ENCODE results near the gene BLOC1S5.
"Not testable (repeated sequence)": the region's sequence is repeated elsewhere in the genome, so short reads cannot be mapped to it uniquely, and the experiment has no call there.

Gene BLOC1S5

GRCh38 chr6:8041913-8042583 is 22.1 kb downstream of the BLOC1S5 start:
- DNase-seq (ENCODE audit: low spot score): no peak

GRCh38 chr6:8034107-8034506 is 30.1 kb downstream of the BLOC1S5 start:
- DNase-seq (ENCODE audit: low spot score): not testable (repeated sequence)

GRCh38 chr6:8030920-8031319 is 33.3 kb downstream of the BLOC1S5 start:
- DNase-seq (ENCODE audit: low spot score): no peak

- no peak for DNase-seq (ENCODE audit: low spot score)
Measured at GRCh38 chr6:8029243-8029870, 34.8 kb downstream of the BLOC1S5 start.

GRCh38 chr6:8027965-8028651 is 36.1 kb downstream of the BLOC1S5 start:
- peak; percentile 40 for DNase-seq (ENCODE audit: low spot score)

GRCh38 chr6:8026800-8027199 is 37.4 kb downstream of the BLOC1S5 start:
- DNase-seq (ENCODE audit: low spot score): no peak

GRCh38 chr6:8025191-8025590 is 39.0 kb downstream of the BLOC1S5 start:
- DNase-seq (ENCODE audit: low spot score): no peak

GRCh38 chr6:8023638-8024037 is 40.6 kb downstream of the BLOC1S5 start:
- no peak for DNase-seq (ENCODE audit: low spot score)

GRCh38 chr6:8020083-8020482 is 44.1 kb downstream of the BLOC1S5 start:
- DNase-seq (ENCODE audit: low spot score): no peak

- no peak for DNase-seq (ENCODE audit: low spot score)
Measured at GRCh38 chr6:8017705-8018104, 46.5 kb downstream of the BLOC1S5 start.

GRCh38 chr6:8017276-8017701 is 46.9 kb downstream of the BLOC1S5 start:
- no peak for DNase-seq (ENCODE audit: low spot score)

- no peak for DNase-seq (ENCODE audit: low spot score)
Measured at GRCh38 chr6:8014947-8015346, 49.2 kb downstream of the BLOC1S5 start.

- no peak for DNase-seq (ENCODE audit: low spot score)
Measured at GRCh38 chr6:8013763-8014162, 50.4 kb downstream of the BLOC1S5 start.

- DNase-seq (ENCODE audit: low spot score): peak; percentile 65
Measured at GRCh38 chr6:8006208-8006607, 58.0 kb downstream of the BLOC1S5 start.

GRCh38 chr6:8005136-8005535 is 59.1 kb downstream of the BLOC1S5 start:
- no peak for DNase-seq (ENCODE audit: low spot score)

- DNase-seq (ENCODE audit: low spot score): no peak
Measured at GRCh38 chr6:8000636-8001035, 63.6 kb downstream of the BLOC1S5 start.

GRCh38 chr6:8000188-8000596 is 64.0 kb downstream of the BLOC1S5 start:
- peak; percentile 94 for DNase-seq (ENCODE audit: low spot score)

- DNase-seq (ENCODE audit: low spot score): no peak
Measured at GRCh38 chr6:7999201-7999600, 65.0 kb downstream of the BLOC1S5 start.

GRCh38 chr6:7998103-7998725 is 66.0 kb downstream of the BLOC1S5 start:
- DNase-seq (ENCODE audit: low spot score): no peak

GRCh38 chr6:7997286-7997685 is 66.9 kb downstream of the BLOC1S5 start:
- DNase-seq (ENCODE audit: low spot score): no peak

GRCh38 chr6:7996538-7997111 is 67.6 kb downstream of the BLOC1S5 start:
- DNase-seq (ENCODE audit: low spot score): peak; percentile 67

- no peak for DNase-seq (ENCODE audit: low spot score)
Measured at GRCh38 chr6:7993952-7994351, 70.2 kb downstream of the BLOC1S5 start.
